ENCODE measurements around the gene SIN3B. TPM values are rescaled to one million over a fixed set of nuclear protein-coding genes. Genes with fewer than 3 reads are reported as not detected.

SIN3B gene
- total and polyA plus RNA-seq, 2 of the 13 experiments (the other 11 are each of a cell fraction or from before 2014, with no cell fraction given): 12.9 to 25.7 TPM

- TF ChIP-seq ARID5B (CRISPR knock-in tag; IDR thresholded peaks at IDR 0.05): 0 out of 2 replicates have a peak, but pooled peaks have one; percentile 13
- TF ChIP-seq ZNF354B (CRISPR knock-in tag; IDR thresholded peaks at IDR 0.05): no peak
- no peak for TF ChIP-seq RBM22 (optimal IDR thresholded peaks at IDR 0.05; ENCODE audit: low read length)
- no peak for TF ChIP-seq ZFP82 (CRISPR knock-in tag; IDR thresholded peaks at IDR 0.05; ENCODE audit: borderline replicate concordance)
- 0 out of 2 replicates have a peak, but pooled peaks have one; percentile 27 for TF ChIP-seq GLI4 (CRISPR knock-in tag; IDR thresholded peaks at IDR 0.05; ENCODE audit: borderline replicate concordance)
- TF ChIP-seq ZBTB14 (CRISPR knock-in tag; IDR thresholded peaks at IDR 0.05): no peak
- TF ChIP-seq CEBPB (IDR thresholded peaks at IDR 0.05; ENCODE audit: borderline replicate concordance, low read depth, low read length): no peak
- TF ChIP-seq CREB1 (IDR thresholded peaks at IDR 0.05): peak; percentile 73; the same call in 1 of the 2 replicates
- TF ChIP-seq CREB1 (CRISPR knock-in tag; IDR thresholded peaks at IDR 0.05): peak; percentile 79
- TF ChIP-seq FUBP1 (CRISPR knock-in tag; IDR thresholded peaks at IDR 0.05; ENCODE audit: borderline replicate concordance): no peak
- TF ChIP-seq PHF8 (CRISPR knock-in tag; IDR thresholded peaks at IDR 0.05): peak; percentile 53
- TF ChIP-seq PATZ1 (CRISPR knock-in tag; IDR thresholded peaks at IDR 0.05): peak; percentile 42; the same call in 1 of the 2 replicates
- no peak for TF ChIP-seq PAX8 (CRISPR knock-in tag; IDR thresholded peaks at IDR 0.05; ENCODE audit: borderline replicate concordance)
- TF ChIP-seq KMT2A (CRISPR knock-in tag; IDR thresholded peaks at IDR 0.05): no peak
- TF ChIP-seq ZBTB7A (CRISPR knock-in tag; IDR thresholded peaks at IDR 0.05): no peak
- TF ChIP-seq MAZ (IDR thresholded peaks at IDR 0.05; ENCODE audit: borderline replicate concordance, low read depth, low read length): peak; percentile 51; the same call in 1 of the 2 replicates
- peak; percentile 57; the same call in 1 of the 2 replicates for TF ChIP-seq MAZ (CRISPR knock-in tag; IDR thresholded peaks at IDR 0.05; ENCODE audit: low read depth)
- peak; percentile 41; the same call in 1 of the 2 replicates for TF ChIP-seq YEATS2 (CRISPR knock-in tag; IDR thresholded peaks at IDR 0.05; ENCODE audit: borderline replicate concordance)
- 0 out of 2 replicates have a peak, but pooled peaks have one; percentile 47 for TF ChIP-seq IRX3 (CRISPR knock-in tag; IDR thresholded peaks at IDR 0.05; ENCODE audit: borderline replicate concordance, low read depth)
- no peak for TF ChIP-seq NR2F2 (IDR thresholded peaks at IDR 0.05; ENCODE audit: borderline replicate concordance, low read depth)
Observed at GRCh38 chr19:16829010-16829821, at the start of gene SIN3B (continued).
